Fibroblast of gingiva (primary cell): Measurements from ENCODE around the gene TJP2.
"Not testable (repeated sequence)": the region's sequence is repeated elsewhere in the genome, so short reads cannot be mapped to it uniquely, and the experiment has no call there.

ENCODE experiments used
- DNase-seq: peaks from one replicate; pipeline ENCODE4 v3.0.0-alpha.2; 2011; ENCODE audit warnings: low read depth

TJP2 gene

GRCh38 chr9:69158471-69158870 lies 15.6 kb upstream of the TJP2 start:
- DNase-seq, result no peak

GRCh38 chr9:69164573-69164972 lies 9.5 kb upstream of the TJP2 start:
- DNase-seq, result not testable (repeated sequence)

GRCh38 chr9:69165581-69165980 lies 8.5 kb upstream of the TJP2 start:
- DNase-seq, result no peak

GRCh38 chr9:69168709-69169217 lies 5.3 kb upstream of the TJP2 start:
- peak; percentile 72 for DNase-seq

DNA sequence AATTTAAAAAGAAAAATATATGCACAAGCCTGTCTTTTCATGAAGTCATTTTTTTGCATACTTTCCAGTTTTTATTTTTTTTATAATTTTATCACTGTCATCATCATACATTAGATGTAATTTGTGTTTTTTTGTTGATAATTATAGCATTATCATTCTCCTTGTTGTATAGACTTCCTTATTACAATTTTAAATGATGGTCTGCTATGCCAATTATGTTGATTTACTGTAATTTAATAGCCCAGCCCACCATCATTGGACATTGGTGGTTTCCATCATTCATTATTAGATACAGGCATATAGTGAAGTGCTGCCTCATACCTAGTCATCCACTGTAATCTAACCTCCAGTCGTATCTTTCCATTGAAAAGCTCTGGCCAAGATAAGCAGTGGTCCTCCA lies 3.8 kb upstream of the TJP2 start:
- DNase-seq, result no peak

GRCh38 chr9:69171049-69171448 lies 3.0 kb upstream of the TJP2 start:
- DNase-seq, result no peak

- DNase-seq, result no peak
Measured at GRCh38 chr9:69171517-69171916, 2.6 kb upstream of the TJP2 start.

- no peak for DNase-seq
Measured at GRCh38 chr9:69172895-69173294, 1.2 kb upstream of the TJP2 start.

- DNase-seq, result no peak
Measured at GRCh38 chr9:69173497-69173890, 583 bp upstream of the TJP2 start.

GRCh38 chr9:69174616-69175463 lies 763 bp downstream of the TJP2 start:
- peak; percentile 94 for DNase-seq

- peak; percentile 65 for DNase-seq
Measured at GRCh38 chr9:69175486-69175885, 1.4 kb downstream of the TJP2 start.

DNA sequence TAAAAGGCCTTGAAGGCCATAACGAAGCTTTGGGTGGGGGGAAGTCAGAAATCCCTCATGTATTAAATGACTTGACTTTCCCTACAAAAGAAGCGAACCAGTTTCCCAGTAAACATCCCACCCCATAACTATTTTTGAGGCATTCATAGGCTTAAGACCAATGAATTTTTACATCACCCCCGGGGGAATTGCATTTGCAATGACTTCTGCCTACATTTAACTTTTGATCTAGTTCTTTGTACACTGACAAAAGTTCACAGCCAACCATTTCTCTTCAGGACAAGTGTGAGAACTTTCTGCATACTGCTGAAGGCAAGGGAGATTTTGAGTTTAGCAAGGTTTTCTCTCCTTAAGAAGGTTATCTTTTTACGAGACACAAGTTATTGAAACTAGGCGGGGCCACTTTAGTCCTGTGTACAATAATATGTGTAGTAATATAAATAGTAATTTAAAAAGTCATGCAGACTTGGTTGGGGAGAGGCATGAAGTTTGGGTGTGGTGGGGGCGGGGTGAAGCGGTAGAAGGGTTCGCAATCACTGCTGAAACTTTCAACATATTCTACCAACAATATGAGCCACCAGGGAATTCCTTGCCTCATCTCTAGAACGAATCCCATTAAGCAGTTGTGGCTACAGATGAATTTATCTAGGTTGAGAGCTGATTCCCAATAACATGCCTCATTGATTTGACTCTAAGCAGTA lies 2.5 kb downstream of the TJP2 start:
- DNase-seq, result peak; percentile 68

GRCh38 chr9:69178583-69179011 lies 4.5 kb downstream of the TJP2 start:
- no peak for DNase-seq

DNA sequence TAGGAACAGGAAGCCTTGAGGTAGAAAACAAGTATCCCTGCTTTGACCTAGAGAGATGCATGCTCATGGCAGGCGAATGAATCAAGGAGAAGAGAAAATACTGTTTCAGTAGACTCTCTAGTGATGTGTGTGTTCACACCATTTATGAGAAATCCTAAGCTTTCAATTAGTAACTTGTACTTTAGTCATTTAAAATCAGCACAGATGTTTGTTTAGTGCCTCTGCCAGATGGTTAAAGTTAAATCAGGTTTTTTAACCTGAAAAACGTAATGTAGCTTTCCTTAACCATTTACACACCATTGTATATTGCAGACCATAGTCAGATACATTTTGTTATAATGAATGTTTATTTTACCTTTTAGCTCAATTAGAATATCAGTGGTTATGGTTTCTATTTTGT lies 5.0 kb downstream of the TJP2 start:
- no peak for DNase-seq

GRCh38 chr9:69180200-69180599 lies 6.1 kb downstream of the TJP2 start:
- no peak for DNase-seq

GRCh38 chr9:69180670-69181069 lies 6.6 kb downstream of the TJP2 start:
- DNase-seq, result peak; percentile 92

DNA sequence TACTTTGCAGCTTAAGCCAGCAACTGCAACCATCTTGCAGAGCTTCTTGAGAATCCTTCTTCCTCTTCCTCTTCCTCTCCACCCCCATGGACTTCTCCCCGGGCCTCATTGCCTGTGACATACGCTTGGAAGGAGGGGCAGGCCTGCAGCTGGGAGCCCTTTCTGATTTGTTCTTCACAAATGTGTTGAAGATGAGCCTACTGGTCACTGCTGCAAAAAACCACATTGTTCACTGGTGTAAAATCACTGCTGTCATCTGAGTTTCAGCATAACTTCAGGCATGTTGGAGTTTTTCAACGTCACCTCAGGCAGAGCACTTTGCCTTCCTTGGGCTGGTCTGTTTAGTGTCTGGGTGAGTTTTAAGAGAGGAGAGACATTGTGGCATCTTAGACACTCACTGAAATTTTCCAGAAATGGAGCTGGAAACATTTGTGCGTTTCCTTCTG lies 7.9 kb downstream of the TJP2 start:
- no peak for DNase-seq

DNA sequence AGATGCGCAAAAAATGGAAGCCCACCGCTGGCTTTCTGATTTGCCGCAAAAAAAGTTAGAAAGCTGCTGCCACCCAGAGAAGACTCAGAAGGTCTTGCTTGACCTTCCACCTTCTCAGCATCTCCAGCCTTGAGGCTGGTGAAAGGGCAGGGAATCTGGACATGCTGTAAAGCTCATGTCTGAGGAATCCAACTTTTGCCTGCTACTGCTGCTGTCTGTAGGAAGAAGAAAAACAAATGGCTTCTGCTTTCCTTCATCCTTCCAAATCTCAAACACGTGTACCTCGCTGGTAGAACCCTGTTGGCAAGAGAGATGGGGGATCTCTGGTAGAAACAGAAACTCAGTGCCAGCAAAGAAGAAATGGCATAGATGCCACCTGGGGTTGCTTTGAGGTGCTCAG lies 10.2 kb downstream of the TJP2 start:
- DNase-seq, result no peak

DNA sequence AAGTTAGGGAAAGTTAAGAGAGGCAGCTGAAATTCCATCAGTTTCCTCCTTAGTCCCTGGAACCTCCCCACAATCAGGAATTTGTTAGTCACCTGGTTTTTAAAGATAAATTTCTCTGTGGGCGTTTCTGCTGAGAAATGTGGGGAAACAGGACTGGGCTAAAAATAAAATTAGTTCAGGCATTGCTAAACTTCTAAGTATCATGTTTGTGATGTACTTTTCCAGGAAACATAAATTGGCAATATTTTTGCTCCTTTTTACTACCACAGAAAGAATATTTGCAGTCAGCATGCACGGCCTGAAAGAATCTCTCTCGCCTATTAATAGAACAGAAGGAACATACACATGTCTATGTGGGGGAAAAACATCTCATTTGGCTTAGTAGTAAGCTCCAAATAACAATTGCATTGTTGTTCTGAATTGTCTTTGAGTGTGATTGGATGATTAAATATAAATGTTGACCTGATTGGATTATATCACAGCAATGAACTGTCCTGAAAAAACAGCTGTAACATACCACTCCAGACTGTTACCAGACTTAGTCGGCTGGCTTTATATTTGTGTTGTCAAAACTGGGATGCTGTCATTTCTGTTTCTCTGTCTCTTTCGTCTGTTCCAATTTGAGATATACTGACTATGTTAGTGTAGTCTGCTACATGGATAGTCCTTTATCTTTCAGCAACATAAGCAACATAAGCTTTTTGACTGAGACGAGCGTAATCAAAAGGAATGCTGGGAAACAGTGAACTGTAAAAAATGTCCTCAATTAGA lies 12.9 kb downstream of the TJP2 start:
- peak; percentile 77 for DNase-seq

- no peak for DNase-seq
Measured at GRCh38 chr9:69188975-69189374, 14.9 kb downstream of the TJP2 start.

DNA sequence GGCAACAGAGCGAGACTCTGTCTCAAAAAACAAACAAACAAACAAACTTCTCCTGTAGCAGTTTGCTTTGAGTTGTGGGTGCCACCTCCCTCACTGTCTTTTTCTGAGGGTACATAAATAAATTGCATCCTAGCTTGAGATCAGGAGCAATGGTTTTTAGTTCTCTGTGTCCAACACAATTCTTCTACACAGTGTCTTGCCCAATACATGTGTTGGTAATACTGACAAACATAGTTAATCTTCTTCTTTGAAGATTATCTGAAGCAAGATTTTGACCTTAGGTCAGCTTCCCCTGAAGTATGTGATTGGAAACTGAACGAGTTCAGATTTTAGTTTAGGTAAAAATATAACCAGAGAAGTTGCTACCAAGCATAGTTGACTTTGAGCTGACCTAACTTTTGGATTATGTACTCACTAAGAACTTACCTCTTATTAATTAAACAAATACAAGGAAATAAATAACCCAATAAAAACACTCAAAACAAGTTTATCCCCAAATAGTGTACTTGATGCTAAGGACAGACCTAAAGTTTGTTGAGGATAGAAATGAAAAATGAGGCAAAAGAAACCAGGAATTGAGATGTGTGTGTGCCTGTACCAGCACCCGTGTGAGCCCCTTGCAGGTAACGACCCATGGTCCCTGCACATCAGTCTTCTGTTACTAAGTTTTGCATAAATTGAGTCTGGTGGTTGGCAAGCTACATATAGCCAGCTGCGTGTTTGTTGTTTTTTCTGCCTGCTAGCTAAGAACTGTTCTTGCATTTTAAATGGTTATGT lies 16.2 kb downstream of the TJP2 start:
- no peak for DNase-seq

DNA sequence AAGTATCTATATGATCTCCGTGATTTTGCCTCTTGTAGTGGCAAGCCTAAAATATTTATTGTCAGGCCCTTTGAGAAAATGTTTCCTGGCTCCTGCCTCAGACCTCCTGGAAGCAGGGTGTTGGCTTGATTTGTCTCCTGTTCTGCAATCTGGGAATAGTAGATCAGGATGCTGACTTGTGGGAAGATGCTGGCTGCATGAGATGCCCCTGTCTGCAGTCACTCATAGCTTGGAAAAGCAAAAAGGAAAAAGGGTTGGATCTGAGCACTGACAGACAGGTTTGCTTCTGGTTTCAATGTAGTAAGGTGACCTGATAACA lies 16.7 kb downstream of the TJP2 start:
- no peak for DNase-seq
